ENCODE data around the gene LUZP1. TPM values are rescaled to one million over a fixed set of nuclear protein-coding genes. Genes with fewer than 3 reads are reported as not detected.

Gene LUZP1
- total and polyA plus RNA-seq, 4 donors: 2.6 to 9.3 (median 5.1) TPM

DNA sequence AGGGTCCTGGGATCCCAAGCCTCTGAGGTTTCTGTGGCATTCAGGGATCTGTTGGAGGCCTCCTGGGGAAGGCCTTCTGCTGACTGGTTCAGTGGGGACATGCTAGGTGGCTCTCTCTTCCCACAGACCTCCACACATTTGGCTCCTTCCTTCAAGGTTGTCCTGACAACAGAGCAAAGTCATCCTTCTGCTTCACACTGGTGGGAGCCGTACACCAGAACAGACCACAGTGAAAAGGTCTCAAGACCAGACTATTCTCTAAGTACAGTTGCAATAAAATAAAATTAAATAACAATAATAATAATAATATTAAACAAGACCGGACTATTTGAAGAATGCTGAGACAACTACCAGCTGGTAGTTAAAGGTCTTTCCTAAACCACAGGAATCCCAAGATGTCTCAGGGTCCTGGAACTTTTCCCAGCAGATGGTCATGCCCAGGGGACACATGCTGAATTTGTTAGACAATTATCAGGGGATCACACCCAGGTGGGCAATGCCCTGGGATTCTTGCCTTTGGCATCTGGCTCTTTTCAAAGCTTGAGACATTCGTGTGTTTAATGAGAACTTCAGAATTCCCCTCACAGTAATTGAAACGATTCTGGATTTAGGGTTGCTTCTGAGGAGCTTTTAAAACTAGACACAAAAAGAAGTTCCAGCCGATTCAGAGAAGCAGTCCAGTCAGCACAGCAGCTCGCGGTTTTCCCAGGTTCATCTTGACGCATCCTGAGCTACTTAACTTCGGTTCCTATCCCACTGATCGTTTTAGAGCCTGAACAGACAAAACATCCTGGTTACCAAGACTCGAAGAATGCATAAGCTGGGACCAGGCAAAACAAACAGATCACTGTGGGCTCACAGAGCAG lies 25.7 kb upstream of the LUZP1 start:
- Histone ChIP-seq H3K36me3 (ENCODE audit: control insufficient read depth in 4 of 4, insufficient read depth in 3 of 4, low read depth in 1 of 4, low read length in 3 of 4) (no peaks in the 10 kb centered on the region), H3K4me3 (ENCODE audit: low read depth in 1 of 3, low read length in 3 of 3) (no peak overlapping the region), H3K9ac (ENCODE audit: low read depth in 1 of 2, low read length in 2 of 2) (no peak overlapping the region), H3K27ac (ENCODE audit: low read depth in 1 of 2, low read length in 2 of 2) (no peak overlapping the region), H3K27me3 (ENCODE audit: control insufficient read depth in 4 of 4, insufficient read depth in 4 of 4, low read length in 3 of 4) (no peaks in the 10 kb centered on the region), H3K9me3 (ENCODE audit: control insufficient read depth in 4 of 4, low read length in 3 of 4) (no peaks in the 10 kb centered on the region), H3K4me1 (ENCODE audit: control insufficient read depth in 4 of 4, insufficient read depth in 4 of 4, low read length in 3 of 4) (no peaks in the 10 kb centered on the region)
- no peak for DNase-seq (ENCODE audit: low spot score)
- WGBS: 77% methylated on average over 11 of the region's 11 CpGs
- TF ChIP-seq ZBTB33 (IDR thresholded peaks at IDR 0.05): no peak
- no peak for TF ChIP-seq GABPA (IDR thresholded peaks at IDR 0.05 in 1 of 2, conservative IDR thresholded peaks at IDR 0.05 in 1 of 2)
- no peak for TF ChIP-seq RXRA (IDR thresholded peaks at IDR 0.05)
- TF ChIP-seq FOXA1 (IDR thresholded peaks at IDR 0.05): no peak
- no peak for TF ChIP-seq TAF1 (conservative IDR thresholded peaks at IDR 0.05)
- TF ChIP-seq, protein P1, sequence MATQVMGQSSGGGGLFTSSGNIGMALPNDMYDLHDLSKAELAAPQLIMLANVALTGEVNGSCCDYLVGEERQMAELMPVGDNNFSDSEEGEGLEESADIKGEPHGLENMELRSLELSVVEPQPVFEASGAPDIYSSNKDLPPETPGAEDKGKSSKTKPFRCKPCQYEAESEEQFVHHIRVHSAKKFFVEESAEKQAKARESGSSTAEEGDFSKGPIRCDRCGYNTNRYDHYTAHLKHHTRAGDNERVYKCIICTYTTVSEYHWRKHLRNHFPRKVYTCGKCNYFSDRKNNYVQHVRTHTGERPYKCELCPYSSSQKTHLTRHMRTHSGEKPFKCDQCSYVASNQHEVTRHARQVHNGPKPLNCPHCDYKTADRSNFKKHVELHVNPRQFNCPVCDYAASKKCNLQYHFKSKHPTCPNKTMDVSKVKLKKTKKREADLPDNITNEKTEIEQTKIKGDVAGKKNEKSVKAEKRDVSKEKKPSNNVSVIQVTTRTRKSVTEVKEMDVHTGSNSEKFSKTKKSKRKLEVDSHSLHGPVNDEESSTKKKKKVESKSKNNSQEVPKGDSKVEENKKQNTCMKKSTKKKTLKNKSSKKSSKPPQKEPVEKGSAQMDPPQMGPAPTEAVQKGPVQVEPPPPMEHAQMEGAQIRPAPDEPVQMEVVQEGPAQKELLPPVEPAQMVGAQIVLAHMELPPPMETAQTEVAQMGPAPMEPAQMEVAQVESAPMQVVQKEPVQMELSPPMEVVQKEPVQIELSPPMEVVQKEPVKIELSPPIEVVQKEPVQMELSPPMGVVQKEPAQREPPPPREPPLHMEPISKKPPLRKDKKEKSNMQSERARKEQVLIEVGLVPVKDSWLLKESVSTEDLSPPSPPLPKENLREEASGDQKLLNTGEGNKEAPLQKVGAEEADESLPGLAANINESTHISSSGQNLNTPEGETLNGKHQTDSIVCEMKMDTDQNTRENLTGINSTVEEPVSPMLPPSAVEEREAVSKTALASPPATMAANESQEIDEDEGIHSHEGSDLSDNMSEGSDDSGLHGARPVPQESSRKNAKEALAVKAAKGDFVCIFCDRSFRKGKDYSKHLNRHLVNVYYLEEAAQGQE (IDR thresholded peaks at IDR 0.05): no peak

GRCh38 chr1:23193391-23194118 lies 24.9 kb upstream of the LUZP1 start:
- no peaks in the 10 kb centered on the region for H3K27me3 ChIP-seq (ENCODE audit: control insufficient read depth in 4 of 4, insufficient read depth in 4 of 4, low read length in 3 of 4)
- WGBS: 95% methylated on average over 27 of the region's 27 CpGs
- no peak for DNase-seq (ENCODE audit: low spot score)

More at GRCh38 chr1:23193391-23194118, 24.9 kb upstream of the LUZP1 start:
- Histone ChIP-seq H3K4me3 (ENCODE audit: low read depth in 1 of 3, low read length in 3 of 3) (no peak overlapping the region), H3K9me3 (ENCODE audit: control insufficient read depth in 4 of 4, low read length in 3 of 4) (no peaks in the 10 kb centered on the region), H3K36me3 (ENCODE audit: control insufficient read depth in 4 of 4, insufficient read depth in 3 of 4, low read depth in 1 of 4, low read length in 3 of 4) (no peaks in the 10 kb centered on the region), H3K9ac (ENCODE audit: low read depth in 1 of 2, low read length in 2 of 2) (no peak overlapping the region), H3K27ac (ENCODE audit: low read depth in 1 of 2, low read length in 2 of 2) (no peak overlapping the region), H3K4me1 (ENCODE audit: control insufficient read depth in 4 of 4, insufficient read depth in 4 of 4, low read length in 3 of 4) (no peaks in the 10 kb centered on the region)
- no peak for TF ChIP-seq HNF4G (IDR thresholded peaks at IDR 0.05)
- no peak for TF ChIP-seq NR2F2 (IDR thresholded peaks at IDR 0.05)
- TF ChIP-seq, protein P2, sequence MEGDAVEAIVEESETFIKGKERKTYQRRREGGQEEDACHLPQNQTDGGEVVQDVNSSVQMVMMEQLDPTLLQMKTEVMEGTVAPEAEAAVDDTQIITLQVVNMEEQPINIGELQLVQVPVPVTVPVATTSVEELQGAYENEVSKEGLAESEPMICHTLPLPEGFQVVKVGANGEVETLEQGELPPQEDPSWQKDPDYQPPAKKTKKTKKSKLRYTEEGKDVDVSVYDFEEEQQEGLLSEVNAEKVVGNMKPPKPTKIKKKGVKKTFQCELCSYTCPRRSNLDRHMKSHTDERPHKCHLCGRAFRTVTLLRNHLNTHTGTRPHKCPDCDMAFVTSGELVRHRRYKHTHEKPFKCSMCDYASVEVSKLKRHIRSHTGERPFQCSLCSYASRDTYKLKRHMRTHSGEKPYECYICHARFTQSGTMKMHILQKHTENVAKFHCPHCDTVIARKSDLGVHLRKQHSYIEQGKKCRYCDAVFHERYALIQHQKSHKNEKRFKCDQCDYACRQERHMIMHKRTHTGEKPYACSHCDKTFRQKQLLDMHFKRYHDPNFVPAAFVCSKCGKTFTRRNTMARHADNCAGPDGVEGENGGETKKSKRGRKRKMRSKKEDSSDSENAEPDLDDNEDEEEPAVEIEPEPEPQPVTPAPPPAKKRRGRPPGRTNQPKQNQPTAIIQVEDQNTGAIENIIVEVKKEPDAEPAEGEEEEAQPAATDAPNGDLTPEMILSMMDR (IDR thresholded peaks at IDR 0.05; ENCODE audit: low read depth, low read length, missing input control): no peak
- TF ChIP-seq, protein P1 (IDR thresholded peaks at IDR 0.05): no peak
- TF ChIP-seq FOXA2 (IDR thresholded peaks at IDR 0.05): no peak
- TF ChIP-seq FOXA1 (IDR thresholded peaks at IDR 0.05): no peak
- no peak for TF ChIP-seq ATF3 (IDR thresholded peaks at IDR 0.05)
- no peak for TF ChIP-seq EGR1 (IDR thresholded peaks at IDR 0.05; ENCODE audit: low read depth in 2 of 2)
- no peak for TF ChIP-seq TAF1 (conservative IDR thresholded peaks at IDR 0.05)
- no peak for TF ChIP-seq ZBTB33 (IDR thresholded peaks at IDR 0.05)
- TF ChIP-seq RAD21 (IDR thresholded peaks at IDR 0.05): no peak
- no peak for TF ChIP-seq RXRA (IDR thresholded peaks at IDR 0.05)
- TF ChIP-seq YY1 (IDR thresholded peaks at IDR 0.05): no peak
- TF ChIP-seq MAX (IDR thresholded peaks at IDR 0.05): no peak

Data from liver (tissue), 9 donors.